GM21528 (cell line): Measurements from ENCODE around the gene KCNK4.
"Not testable (repeated sequence)": the region's sequence is repeated elsewhere in the genome, so short reads cannot be mapped to it uniquely, and the experiment has no call there.

ENCODE experiments used
- ATAC-seq: cut with Tn5 transposase; IDR thresholded peaks from one replicate; pipeline ENCODE4 v1.9.1; 2021; ENCODE audit warnings: mild to moderate bottlenecking, moderate library complexity; ENCODE audit not compliant: unreplicated experiment, low FRiP score

KCNK4 gene

GRCh38 chr11:64322925-64323260, 31.8 kb downstream of the KCNK4 start:
- no peak for ATAC-seq

DNA sequence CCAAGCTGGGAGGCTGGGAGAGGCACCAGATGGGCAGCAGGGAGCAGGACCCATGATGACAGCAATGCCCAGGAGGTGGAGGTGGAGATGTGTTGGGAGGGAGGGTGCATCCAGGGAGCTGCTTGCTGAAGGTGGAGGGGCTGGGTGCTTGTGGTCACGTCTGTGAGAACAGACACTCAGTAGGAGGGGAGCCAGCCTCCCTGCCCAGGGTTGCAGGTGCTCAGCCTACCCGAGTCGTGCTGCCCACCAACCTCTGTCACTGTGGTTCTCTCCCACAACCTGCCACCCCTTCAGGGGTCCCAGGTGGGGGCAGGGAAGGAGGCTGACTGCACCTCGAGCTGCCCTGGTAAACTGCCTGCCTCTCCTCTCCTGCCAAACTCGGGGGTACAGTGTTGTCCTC, 32.3 kb downstream of the KCNK4 start:
- ATAC-seq: no peak

- ATAC-seq: not testable (repeated sequence)
Observed at GRCh38 chr11:64323984-64324383, 32.9 kb downstream of the KCNK4 start.

GRCh38 chr11:64324692-64325469, 33.8 kb downstream of the KCNK4 start:
- no peak for ATAC-seq

GRCh38 chr11:64327375-64327774, 36.3 kb downstream of the KCNK4 start:
- ATAC-seq: no peak

DNA sequence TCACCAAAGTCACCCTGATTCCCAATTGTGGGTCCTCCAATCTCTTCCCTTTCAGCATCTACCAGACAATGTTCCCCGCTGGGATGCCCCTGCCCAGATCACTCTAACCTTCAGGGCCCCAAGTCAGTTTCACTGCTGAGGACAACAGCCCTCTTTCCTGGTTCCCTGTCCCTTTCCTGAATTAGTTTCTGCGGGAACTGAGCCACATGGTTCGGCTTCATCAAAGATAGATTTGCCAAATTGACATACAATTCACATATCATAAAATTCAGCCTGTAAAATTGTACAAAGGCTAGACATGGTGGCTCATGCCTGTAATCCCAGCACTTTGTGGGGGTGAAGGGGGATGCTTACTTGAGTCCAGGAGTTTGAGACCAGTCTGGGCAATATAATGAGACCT, 36.9 kb downstream of the KCNK4 start:
- no peak for ATAC-seq

- ATAC-seq: no peak
Observed at GRCh38 chr11:64330888-64331287, 39.8 kb downstream of the KCNK4 start.

GRCh38 chr11:64331569-64332371, 40.7 kb downstream of the KCNK4 start:
- no peak for ATAC-seq

GRCh38 chr11:64333556-64333955, 42.5 kb downstream of the KCNK4 start:
- no peak for ATAC-seq

- peak; percentile 64 for ATAC-seq
Observed at GRCh38 chr11:64334764-64335735, 43.9 kb downstream of the KCNK4 start.

- no peak for ATAC-seq
Observed at GRCh38 chr11:64337538-64338249, 46.6 kb downstream of the KCNK4 start.

DNA sequence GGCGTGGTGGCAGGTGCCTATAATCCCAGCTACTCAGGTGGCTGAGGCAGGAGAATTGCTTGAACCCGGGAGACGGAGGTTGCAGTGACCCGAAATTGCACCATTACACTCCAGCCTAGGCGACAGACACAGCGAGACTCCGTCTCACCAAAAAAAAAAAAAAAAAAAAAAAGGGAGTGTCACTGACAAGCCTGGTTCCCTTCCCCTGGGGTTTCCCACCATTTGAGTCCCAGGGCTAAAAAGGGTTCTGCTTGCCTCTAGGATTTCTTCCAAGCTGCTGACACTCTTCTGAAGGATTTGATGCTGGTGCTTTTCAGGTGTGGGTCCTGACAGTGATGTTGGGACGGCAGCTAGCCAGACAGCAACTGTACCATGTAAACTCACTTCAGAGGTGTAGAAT, 47.6 kb downstream of the KCNK4 start:
- ATAC-seq: no peak

GRCh38 chr11:64339286-64339685, 48.2 kb downstream of the KCNK4 start:
- no peak for ATAC-seq

DNA sequence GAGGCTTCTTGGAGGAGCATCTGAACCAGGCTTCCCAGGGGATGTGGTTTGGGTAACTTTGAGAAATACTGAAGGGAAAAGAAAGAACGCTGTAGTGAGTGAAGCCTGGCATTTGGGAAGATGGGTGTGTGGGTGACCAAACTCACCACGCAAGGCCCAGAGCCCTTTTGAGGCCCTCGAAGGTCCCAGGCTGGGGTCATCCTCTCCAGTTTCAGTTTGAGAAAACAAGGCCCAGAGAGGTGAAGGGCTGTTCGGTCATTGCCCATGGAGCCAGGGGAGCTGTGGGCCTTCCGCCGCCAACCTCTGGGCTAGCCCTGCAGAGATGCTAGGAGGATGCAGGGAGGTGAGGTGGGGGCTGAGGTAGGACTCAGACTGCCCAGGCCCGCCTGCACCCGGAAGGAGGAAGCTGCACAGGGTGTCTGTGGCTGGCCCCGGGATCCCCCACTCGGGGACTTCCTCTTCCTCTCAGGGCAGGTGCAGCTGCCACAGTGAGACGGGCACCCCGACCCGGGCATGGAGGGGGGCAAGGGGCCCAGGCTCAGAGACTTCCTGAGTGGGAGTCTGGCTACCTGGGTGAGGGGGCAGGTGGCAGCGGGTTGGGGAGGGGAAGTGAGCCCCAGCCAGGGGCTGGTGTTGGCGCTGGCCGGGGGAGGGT, 48.8 kb downstream of the KCNK4 start, which contains the start of gene CCDC88B:
Gene CCDC88B, plus strand, starts transcription at position 451 of the 655 bp plus-strand sequence. Its CDS starts 63 bp downstream, at position 514.
- ATAC-seq: peak; percentile 63

DNA sequence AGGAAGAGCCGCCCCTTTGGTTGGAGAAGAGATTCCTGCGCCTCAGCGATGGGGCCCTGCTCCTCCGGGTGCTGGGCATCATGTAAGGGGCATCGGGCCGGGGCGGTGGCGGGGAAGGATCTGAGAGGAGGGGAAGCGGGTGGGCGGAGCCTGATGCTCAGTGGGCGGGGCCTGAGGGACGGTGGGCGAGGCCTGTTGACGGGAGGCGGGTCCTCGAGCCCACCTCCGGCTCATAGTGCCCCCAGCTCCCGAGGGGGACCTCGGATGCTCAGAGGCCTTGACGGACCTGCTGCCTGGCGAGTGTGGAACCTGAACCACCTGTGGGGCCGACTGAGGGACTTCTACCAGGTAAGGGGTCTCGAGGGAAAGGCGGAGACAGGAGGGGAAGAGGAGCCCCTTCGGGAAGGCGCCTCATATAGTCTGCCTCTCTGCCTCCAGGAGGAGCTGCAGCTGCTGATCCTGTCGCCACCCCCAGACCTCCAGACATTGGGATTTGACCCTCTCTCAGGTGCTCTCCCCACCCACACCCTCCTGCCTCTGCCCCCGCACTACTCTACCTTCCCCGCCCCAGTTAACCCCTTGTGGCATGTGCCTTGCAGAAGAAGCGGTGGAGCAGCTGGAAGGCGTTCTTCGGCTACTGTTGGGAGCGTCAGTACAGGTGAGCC, 49.7 kb downstream of the KCNK4 start:
- peak; percentile 32 for ATAC-seq

DNA sequence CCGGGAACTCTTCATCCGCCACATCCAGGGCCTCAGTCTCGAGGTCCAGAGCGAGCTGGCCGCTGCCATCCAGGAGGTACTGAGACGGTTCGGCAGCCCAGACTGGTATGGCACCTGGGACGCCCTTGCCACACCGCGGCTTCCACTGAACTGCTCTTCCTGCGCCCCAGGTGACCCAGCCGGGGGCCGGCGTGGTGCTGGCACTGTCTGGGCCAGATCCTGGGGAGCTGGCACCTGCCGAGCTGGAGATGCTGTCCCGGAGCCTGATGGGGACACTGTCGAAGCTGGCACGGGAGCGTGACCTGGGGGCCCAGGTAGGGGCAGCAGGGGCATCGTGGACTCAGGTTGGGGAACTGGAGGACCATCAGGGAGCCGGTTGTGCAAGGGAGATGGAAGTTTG, 50.3 kb downstream of the KCNK4 start:
- ATAC-seq: no peak

- ATAC-seq: no peak
Observed at GRCh38 chr11:64341851-64342791, 51.0 kb downstream of the KCNK4 start.
